HepG2 (cell line): ENCODE results near the gene SLAMF6.

Source experiments
- GTF2F1 ChIP-seq: fragments of 150-350 bp; IDR thresholded peaks from 2 replicates; pipeline ENCODE4 v1.6.1; 2014; ENCODE audit warnings: low read length
- HDAC6 ChIP-seq: fragments of 200-600 bp; sonication (generic); IDR thresholded peaks from 2 replicates; pipeline ENCODE4 v1.7.0; 2017; ENCODE audit warnings: mild to moderate bottlenecking, antibody characterized with exemption, low read length, low read depth
- HMG20B ChIP-seq: conservative IDR thresholded peaks from 2 replicates; pipeline ENCODE4 v1.6.1; 2016; ENCODE audit warnings: missing genetic modification reagents, missing compliant biosample characterization
- MZF1 ChIP-seq: sonication (generic); formaldehyde crosslinking; IDR thresholded peaks from 2 replicates; pipeline ENCODE4 v1.8.1; 2023; ENCODE audit warnings: mild to moderate bottlenecking, missing genetic modification reagents, borderline replicate concordance
- NR2F2 ChIP-seq: IDR thresholded peaks from 2 replicates; pipeline ENCODE4 v1.6.1; 2012; ENCODE audit warnings: low read depth, inconsistent platforms, borderline replicate concordance
- POLR2A ChIP-seq, 2 experiments: IDR thresholded peaks; 2 replicates each; pipeline ENCODE4 v1.6.1; 2011; ENCODE audit warnings: low read depth in 2 of 2, low read length in 2 of 2, mild to moderate bottlenecking in 1 of 2, moderate library complexity in 1 of 2; ENCODE audit not compliant: insufficient read depth in 1 of 2
- RXRB ChIP-seq: IDR thresholded peaks from 2 replicates; pipeline ENCODE4 v1.6.1; 2016; ENCODE audit warnings: borderline replicate concordance, missing genetic modification reagents, missing compliant biosample characterization
- TAF1 ChIP-seq: sonication (generic); formaldehyde crosslinking; IDR thresholded peaks from 2 replicates; pipeline ENCODE4 v1.4.0; 2020; ENCODE audit warnings: missing genetic modification reagents
- TBP ChIP-seq: sonication (generic); formaldehyde crosslinking; IDR thresholded peaks from 2 replicates; pipeline ENCODE4 v1.5.0; 2020; ENCODE audit warnings: missing genetic modification reagents
- ZNF589 ChIP-seq: sonication (generic); formaldehyde crosslinking; conservative IDR thresholded peaks from 2 replicates; pipeline ENCODE4 v1.8.0; 2022; ENCODE audit warnings: mild to moderate bottlenecking, moderate library complexity, missing genetic modification reagents
- ZNF629 ChIP-seq: sonication (generic); formaldehyde crosslinking; conservative IDR thresholded peaks from 2 replicates; pipeline ENCODE4 v1.5.0; 2020; ENCODE audit warnings: missing genetic modification reagents
- TF ChIP-seq, protein P1 (sequence below): sonication (generic); formaldehyde crosslinking; IDR thresholded peaks from 2 replicates; pipeline ENCODE4 v1.5.0; 2020; ENCODE audit warnings: mild to moderate bottlenecking, missing genetic modification reagents, borderline replicate concordance
- TF ChIP-seq, protein P2 (sequence below): sonication (generic); formaldehyde crosslinking; IDR thresholded peaks from 2 replicates; pipeline ENCODE4 v1.4.0; 2020; ENCODE audit warnings: missing genetic modification reagents
- TF ChIP-seq, protein P3 (sequence below): sonication (generic); formaldehyde crosslinking; IDR thresholded peaks from 2 replicates; pipeline ENCODE4 v1.5.0; 2020; ENCODE audit warnings: mild to moderate bottlenecking, missing genetic modification reagents, moderate library complexity

DNA sequence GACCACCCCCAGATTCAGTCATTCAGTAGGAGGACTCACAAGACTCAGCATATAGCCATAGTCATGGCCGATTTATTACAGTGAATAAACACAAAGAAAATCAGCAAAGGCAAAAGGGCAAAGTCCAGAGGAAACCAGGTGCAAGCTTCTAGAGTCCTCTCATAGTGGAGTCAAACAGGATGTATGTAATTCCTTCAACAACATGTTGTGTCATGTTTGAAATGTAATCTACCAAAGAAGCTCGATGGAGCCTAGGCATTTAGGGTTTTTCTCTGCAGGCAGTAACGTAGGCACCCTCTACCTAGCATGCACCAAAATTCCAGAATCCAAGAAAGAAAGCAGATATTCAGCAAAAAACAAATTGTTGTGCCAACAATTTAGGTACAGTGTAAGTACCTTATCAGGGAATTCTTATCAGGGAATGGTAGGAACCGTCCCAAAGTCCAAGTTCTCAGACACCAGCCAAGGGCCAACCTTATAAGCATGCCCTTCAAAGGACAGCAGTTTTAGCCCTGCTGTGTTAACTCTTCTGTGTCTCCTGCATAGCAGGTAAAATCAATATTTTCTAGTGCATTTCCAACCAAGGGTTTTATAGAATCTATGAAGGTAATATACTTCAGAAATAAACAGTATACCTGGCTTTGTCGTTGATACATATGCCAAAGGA is 16.1 kb upstream of the SLAMF6 start:
- TF ChIP-seq NR2F2 (no peak), HDAC6 (no peak), HMG20B (CRISPR knock-in tag) (no peak), TBP (CRISPR knock-in tag) (no peak), RXRB (CRISPR knock-in tag) (no peak), GTF2F1 (no peak), TAF1 (no peak), POLR2A (IDR thresholded peaks at IDR 0.05; ENCODE audit: insufficient read depth in 1 of 2, low read depth in 2 of 2, low read length in 2 of 2) (no peak), ZNF589 (CRISPR knock-in tag) (no peak), MZF1 (CRISPR knock-in tag) (no peak), ZNF629 (no peak)
- TF ChIP-seq, protein P1, sequence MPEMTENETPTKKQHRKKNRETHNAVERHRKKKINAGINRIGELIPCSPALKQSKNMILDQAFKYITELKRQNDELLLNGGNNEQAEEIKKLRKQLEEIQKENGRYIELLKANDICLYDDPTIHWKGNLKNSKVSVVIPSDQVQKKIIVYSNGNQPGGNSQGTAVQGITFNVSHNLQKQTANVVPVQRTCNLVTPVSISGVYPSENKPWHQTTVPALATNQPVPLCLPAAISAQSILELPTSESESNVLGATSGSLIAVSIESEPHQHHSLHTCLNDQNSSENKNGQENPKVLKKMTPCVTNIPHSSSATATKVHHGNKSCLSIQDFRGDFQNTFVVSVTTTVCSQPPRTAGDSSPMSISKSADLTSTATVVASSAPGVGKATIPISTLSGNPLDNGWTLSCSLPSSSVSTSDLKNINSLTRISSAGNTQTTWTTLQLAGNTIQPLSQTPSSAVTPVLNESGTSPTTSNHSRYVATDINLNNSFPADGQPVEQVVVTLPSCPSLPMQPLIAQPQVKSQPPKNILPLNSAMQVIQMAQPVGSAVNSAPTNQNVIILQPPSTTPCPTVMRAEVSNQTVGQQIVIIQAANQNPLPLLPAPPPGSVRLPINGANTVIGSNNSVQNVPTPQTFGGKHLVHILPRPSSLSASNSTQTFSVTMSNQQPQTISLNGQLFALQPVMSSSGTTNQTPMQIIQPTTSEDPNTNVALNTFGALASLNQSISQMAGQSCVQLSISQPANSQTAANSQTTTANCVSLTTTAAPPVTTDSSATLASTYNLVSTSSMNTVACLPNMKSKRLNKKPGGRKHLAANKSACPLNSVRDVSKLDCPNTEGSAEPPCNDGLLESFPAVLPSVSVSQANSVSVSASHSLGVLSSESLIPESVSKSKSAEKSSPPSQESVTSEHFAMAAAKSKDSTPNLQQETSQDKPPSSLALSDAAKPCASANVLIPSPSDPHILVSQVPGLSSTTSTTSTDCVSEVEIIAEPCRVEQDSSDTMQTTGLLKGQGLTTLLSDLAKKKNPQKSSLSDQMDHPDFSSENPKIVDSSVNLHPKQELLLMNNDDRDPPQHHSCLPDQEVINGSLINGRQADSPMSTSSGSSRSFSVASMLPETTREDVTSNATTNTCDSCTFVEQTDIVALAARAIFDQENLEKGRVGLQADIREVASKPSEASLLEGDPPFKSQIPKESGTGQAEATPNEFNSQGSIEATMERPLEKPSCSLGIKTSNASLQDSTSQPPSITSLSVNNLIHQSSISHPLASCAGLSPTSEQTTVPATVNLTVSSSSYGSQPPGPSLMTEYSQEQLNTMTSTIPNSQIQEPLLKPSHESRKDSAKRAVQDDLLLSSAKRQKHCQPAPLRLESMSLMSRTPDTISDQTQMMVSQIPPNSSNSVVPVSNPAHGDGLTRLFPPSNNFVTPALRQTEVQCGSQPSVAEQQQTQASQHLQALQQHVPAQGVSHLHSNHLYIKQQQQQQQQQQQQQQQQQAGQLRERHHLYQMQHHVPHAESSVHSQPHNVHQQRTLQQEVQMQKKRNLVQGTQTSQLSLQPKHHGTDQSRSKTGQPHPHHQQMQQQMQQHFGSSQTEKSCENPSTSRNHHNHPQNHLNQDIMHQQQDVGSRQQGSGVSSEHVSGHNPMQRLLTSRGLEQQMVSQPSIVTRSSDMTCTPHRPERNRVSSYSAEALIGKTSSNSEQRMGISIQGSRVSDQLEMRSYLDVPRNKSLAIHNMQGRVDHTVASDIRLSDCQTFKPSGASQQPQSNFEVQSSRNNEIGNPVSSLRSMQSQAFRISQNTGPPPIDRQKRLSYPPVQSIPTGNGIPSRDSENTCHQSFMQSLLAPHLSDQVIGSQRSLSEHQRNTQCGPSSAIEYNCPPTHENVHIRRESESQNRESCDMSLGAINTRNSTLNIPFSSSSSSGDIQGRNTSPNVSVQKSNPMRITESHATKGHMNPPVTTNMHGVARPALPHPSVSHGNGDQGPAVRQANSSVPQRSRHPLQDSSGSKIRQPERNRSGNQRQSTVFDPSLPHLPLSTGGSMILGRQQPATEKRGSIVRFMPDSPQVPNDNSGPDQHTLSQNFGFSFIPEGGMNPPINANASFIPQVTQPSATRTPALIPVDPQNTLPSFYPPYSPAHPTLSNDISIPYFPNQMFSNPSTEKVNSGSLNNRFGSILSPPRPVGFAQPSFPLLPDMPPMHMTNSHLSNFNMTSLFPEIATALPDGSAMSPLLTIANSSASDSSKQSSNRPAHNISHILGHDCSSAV (CRISPR knock-in tag) = no peak
- TF ChIP-seq, protein P2, sequence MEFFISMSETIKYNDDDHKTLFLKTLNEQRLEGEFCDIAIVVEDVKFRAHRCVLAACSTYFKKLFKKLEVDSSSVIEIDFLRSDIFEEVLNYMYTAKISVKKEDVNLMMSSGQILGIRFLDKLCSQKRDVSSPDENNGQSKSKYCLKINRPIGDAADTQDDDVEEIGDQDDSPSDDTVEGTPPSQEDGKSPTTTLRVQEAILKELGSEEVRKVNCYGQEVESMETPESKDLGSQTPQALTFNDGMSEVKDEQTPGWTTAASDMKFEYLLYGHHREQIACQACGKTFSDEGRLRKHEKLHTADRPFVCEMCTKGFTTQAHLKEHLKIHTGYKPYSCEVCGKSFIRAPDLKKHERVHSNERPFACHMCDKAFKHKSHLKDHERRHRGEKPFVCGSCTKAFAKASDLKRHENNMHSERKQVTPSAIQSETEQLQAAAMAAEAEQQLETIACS (CRISPR knock-in tag) = no peak
- TF ChIP-seq, protein P3, sequence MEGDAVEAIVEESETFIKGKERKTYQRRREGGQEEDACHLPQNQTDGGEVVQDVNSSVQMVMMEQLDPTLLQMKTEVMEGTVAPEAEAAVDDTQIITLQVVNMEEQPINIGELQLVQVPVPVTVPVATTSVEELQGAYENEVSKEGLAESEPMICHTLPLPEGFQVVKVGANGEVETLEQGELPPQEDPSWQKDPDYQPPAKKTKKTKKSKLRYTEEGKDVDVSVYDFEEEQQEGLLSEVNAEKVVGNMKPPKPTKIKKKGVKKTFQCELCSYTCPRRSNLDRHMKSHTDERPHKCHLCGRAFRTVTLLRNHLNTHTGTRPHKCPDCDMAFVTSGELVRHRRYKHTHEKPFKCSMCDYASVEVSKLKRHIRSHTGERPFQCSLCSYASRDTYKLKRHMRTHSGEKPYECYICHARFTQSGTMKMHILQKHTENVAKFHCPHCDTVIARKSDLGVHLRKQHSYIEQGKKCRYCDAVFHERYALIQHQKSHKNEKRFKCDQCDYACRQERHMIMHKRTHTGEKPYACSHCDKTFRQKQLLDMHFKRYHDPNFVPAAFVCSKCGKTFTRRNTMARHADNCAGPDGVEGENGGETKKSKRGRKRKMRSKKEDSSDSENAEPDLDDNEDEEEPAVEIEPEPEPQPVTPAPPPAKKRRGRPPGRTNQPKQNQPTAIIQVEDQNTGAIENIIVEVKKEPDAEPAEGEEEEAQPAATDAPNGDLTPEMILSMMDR = no peak
